Hematopoietic multipotent progenitor cell treated with erythropoietin and hydrocortisone succinate and interleukin-3 and kit ligand, for 15 days (in vitro differentiated cells): ENCODE results near the gene HOXD12.

Experiments
- DNase-seq: peaks from one replicate; pipeline ENCODE4 v3.0.0-alpha.2; 2015; ENCODE audit warnings: low spot score

The HOXD12 gene

GRCh38 chr2:176120364-176121189 lies 21.0 kb downstream of the HOXD12 start:
- DNase-seq, result no peak

- DNase-seq, result no peak
These were observed 21.8 kb downstream of the HOXD12 start for GRCh38 chr2:176121190-176122051.

- no peak for DNase-seq
These were observed 22.6 kb downstream of the HOXD12 start for GRCh38 chr2:176122052-176122682.

GRCh38 chr2:176122683-176123410 lies 23.3 kb downstream of the HOXD12 start, which contains the start of gene HOXD9:
Gene HOXD9 (plus strand): TSS chr2:176122719. CDS start chr2:176122769, 50 bp downstream.
- DNase-seq, result no peak

GRCh38 chr2:176123411-176124109 lies 24.0 kb downstream of the HOXD12 start:
- DNase-seq, result no peak

- no peak for DNase-seq
These were observed 24.7 kb downstream of the HOXD12 start for GRCh38 chr2:176124110-176124946.

- no peak for DNase-seq
These were observed 25.6 kb downstream of the HOXD12 start for GRCh38 chr2:176124947-176125771.

GRCh38 chr2:176125772-176126054 lies 26.1 kb downstream of the HOXD12 start:
- DNase-seq, result no peak

GRCh38 chr2:176126929-176127773 lies 27.6 kb downstream of the HOXD12 start:
- peak; percentile 60 for DNase-seq

- DNase-seq, result no peak
These were observed 28.1 kb downstream of the HOXD12 start for GRCh38 chr2:176127774-176128072.

GRCh38 chr2:176128172-176128981 lies 28.8 kb downstream of the HOXD12 start:
- no peak for DNase-seq

- no peak for DNase-seq
These were observed 29.6 kb downstream of the HOXD12 start, which contains the start of gene HOXD8 for GRCh38 chr2:176128982-176129796. Gene HOXD8 (plus strand): TSS chr2:176129705. CDS start chr2:176130367, 662 bp downstream.

- no peak for DNase-seq
These were observed 30.2 kb downstream of the HOXD12 start for GRCh38 chr2:176129813-176130146.

GRCh38 chr2:176130147-176130956 lies 30.8 kb downstream of the HOXD12 start:
- no peak for DNase-seq

GRCh38 chr2:176130957-176131847 lies 31.6 kb downstream of the HOXD12 start:
- no peak for DNase-seq
